ENCODE data around the gene MTRF1.

The MTRF1 gene

GRCh38 chr13:41224113-41225110 is 39.0 kb downstream of the MTRF1 start:
- DNase-seq (ENCODE audit: low spot score): no peak

GRCh38 chr13:41222259-41222852 is 41.0 kb downstream of the MTRF1 start:
- DNase-seq (ENCODE audit: low spot score): peak; percentile 32

GRCh38 chr13:41220401-41220800 is 43.0 kb downstream of the MTRF1 start:
- DNase-seq (ENCODE audit: low spot score): no peak

GRCh38 chr13:41216160-41216559 is 47.2 kb downstream of the MTRF1 start:
- no peak for DNase-seq (ENCODE audit: low spot score)

- DNase-seq (ENCODE audit: low spot score): no peak
Observed at GRCh38 chr13:41213919-41214318, 49.5 kb downstream of the MTRF1 start.

- no peak for DNase-seq (ENCODE audit: low spot score)
Observed at GRCh38 chr13:41213316-41213715, 50.1 kb downstream of the MTRF1 start.

- DNase-seq (ENCODE audit: low spot score): no peak
Observed at GRCh38 chr13:41212881-41213280, 50.5 kb downstream of the MTRF1 start.

- DNase-seq (ENCODE audit: low spot score): no peak
Observed at GRCh38 chr13:41211062-41211461, 52.3 kb downstream of the MTRF1 start.

DNA sequence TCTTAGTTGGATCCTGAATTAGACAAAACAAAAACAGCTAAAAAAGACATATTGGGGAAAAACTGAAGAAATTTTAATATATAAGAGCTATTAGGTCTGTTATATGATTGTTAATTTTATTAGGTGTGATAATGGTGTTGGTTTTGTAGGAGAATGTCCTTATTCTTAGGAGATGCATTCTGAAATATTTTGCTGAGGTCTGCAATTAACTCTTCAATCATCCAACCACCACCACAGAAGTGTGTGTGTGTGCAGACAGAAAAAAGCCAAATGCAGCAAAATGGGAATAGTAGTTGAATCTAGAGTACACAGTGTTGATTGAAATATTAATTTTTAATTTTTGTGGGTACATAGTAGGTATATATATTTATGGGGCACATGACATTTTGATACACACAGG is 56.9 kb downstream of the MTRF1 start:
- no peak for DNase-seq (ENCODE audit: low spot score)

DNA sequence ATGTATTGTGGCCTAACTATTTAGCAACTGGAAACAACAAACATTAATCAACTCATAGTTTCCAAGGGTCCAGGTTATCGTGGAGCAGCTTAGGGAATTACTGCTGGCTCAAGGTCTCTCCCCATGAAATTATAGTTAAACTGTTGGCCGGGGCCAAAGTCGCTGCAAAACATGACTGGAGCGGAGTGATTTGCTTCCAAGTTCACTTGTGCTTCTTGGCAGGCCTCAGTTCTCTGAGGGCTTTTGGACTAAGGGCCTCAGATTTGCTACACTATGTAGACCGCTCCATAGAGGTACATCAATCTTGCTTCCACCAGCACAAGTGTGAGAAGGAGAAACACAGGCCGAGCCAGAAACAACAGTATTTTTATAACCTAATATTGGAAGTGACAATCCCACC is 59.6 kb downstream of the MTRF1 start:
- DNase-seq (ENCODE audit: low spot score): no peak

DNA sequence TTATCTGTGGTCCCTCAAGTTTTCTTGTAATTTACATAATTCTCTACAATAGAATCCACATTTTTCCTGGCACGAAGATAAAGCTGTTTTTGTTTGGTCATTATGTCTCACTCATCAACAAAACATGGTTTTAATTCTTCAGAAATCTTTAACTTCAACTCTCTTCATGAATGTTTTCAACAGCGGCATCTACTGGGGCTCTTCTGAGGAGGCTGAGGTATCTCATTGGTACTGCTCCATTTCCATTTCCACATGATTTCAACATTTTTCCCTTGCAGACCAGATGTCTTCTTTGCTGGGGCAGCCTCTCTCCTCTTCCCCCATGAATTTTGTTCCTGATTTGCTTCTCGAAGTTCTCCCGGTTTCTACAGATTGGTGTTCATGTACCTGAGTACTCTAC is 63.2 kb downstream of the MTRF1 start:
- DNase-seq (ENCODE audit: low spot score): no peak

DNA sequence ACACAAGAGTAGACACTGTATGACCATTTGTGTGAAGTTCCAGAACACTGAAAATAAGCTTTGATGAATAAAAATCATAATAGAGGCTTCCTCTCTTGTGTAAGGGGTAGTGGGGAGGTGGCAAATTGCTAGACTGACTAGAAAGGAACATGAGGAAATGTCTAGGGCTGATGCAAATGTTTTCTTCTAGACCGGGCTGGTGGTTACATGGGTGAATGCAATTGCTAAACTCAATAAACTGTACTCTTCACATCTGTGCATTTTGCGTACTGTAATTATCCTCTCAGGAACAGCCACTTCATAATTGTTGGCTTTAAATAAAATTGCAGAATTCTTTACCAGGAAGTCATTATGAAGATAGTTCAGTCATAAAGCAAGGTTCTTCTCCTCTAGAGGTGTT is 63.9 kb downstream of the MTRF1 start:
- no peak for DNase-seq (ENCODE audit: low spot score)

- DNase-seq (ENCODE audit: low spot score): no peak
Observed at GRCh38 chr13:41199079-41199478, 64.3 kb downstream of the MTRF1 start.

DNA sequence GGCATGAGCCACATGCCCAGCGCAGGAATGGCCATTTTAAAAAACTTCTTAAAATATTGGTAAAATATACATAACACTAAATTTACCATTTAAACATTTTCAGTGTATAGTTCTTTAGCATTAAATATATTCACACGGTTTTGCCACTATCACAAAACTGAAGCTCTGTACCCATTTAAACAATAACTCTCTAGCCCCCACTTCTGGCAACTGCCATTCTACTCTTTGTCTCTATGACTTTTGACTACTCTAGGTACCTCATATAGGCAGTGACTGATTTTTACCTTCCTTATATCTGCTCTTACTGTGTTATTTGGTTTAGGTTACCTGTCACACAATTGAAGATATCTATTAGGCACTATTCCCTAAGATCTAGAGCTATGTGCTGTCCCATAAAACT is 66.8 kb downstream of the MTRF1 start:
- DNase-seq (ENCODE audit: low spot score): peak; percentile 4

- DNase-seq (ENCODE audit: low spot score): no peak
Observed at GRCh38 chr13:41196011-41196410, 67.4 kb downstream of the MTRF1 start.

DNA sequence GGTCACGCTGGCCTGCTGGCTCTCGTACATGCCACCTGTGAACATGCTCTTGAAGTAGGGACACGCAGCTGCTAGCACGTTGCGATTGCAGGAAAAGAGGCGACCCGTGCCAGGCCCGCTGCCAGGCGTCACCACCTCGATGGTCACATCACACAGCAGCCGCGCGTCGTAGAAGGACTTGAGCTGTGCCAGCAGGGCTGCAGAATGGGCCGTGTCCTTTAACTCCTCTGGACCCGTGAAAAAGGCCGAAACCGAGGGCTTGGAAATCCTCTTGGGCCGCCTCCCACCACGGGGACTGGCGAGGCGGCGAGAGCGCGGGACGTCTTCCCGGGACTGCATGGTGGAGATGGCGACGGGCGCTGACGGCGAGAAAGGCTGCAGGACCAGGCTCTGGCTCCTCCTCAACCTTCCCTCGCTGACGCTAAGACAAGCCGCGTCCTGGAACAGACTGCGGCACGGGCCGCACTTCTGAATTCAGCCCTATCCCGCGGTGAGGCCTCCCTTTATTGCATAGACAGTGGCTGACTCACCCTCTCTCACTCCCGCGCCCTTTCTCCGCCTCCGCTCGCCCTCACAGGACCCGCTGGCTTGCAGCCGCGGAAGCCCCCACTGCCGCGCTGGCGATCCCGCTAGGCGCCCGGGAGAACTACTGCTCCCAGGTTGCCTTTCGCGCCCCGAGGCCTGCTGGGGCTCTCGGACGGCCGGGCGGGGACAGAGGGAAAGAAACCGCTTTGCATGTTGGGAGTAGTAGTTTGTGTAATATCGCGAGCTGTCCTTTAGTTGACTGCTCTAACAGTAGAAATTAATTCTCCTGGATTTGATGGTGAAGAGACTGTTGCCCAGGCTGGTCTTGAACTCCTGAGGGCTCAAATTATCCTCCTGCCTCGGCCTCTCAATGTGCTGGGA is 69.2 kb downstream of the MTRF1 start, which contains the start of gene KBTBD7:
KBTBD7 (minus strand) TSS at position 651 of the 906 bp plus-strand sequence; CDS start at position 339, 312 bp downstream.
- peak; percentile 61 for DNase-seq (ENCODE audit: low spot score)

DNA sequence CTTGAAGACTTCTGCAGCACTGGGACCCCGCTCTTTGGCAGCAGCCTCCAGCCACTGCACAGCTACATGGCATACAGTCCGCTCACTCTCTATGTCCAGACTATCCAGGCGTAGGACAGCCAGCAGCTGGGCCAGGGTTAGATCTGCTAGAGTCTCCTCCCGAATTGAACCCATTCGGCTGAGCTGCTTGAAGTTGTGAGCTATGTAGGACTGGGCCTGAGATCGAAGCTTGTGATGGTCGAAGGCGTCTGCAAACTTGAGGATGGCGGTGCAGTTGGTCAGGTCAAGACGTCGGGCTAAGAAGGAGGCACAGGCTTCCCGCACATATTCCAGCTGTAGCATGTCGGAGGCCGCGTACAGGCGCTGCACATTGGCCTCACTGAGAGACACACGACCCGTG is 69.9 kb downstream of the MTRF1 start:
- DNase-seq (ENCODE audit: low spot score): no peak

DNA sequence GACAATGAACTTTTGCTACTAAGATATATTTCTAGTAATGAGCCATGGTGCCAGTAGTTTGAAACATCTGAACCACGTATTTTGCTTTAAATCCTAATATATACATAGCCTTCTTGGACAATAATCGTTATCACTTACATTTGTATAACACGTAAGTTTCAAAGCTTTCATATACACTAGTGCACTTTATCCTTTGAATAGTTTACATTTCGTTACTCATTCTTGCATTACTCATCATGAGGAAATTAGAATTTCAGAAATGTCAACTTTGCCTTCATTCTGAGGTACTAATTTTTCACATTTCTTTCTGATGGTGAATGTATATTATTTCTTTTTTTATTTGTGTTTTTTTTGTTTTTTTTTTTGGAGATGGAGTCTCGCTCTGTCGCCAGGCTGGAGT is 74.8 kb downstream of the MTRF1 start:
- DNase-seq (ENCODE audit: low spot score): no peak

DNA sequence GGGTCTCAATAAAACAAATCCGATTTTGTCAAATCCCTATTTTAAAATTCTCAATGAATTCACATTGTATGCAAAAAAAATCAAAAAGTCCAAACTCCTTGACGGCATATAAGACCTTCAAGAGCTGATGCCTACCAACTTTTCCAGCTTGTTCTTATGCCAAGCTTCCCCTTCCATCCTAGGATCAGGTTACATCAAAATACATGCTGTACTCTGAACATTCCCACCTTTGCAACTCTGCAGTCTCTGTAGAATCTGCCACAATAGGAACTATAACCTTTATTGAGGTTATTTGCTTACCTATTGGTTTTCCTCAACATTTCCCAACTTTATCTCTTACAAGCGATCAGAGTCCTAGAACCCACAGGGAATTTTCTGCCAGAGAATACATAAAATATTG is 76.9 kb downstream of the MTRF1 start:
- peak; percentile 5 for DNase-seq (ENCODE audit: low spot score)

GRCh38 chr13:41182231-41182630 is 81.1 kb downstream of the MTRF1 start:
- DNase-seq (ENCODE audit: low spot score): no peak

DNA sequence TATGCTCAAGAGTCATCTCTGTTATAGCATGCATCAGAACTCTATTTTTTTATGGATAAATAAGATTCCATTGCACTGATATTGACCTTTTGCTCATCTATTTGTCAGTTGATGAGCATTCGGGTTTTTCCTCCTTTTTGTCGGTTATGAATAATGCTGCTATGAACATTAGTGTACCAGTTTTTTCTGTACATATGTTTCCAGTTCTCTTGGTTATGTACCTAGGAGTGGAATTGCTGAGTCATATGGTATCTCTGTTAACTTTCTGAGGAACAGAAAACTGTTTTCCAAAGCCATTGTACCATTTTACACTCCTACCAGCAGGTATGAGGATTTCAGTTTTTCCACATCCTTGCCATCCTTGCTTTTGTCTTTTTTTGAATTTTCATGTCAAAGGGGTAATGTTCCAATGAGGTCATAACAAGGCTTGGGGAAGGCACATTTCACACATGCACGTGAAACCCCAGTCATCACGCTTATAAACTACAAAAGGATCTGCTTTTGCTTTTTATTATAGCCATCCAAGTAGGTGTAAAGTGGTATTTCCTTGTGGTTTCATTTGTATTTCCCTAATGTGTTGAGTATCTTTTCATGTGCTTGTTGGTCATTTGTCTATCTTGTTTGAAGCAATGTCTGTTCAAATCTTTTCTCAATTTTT is 83.7 kb downstream of the MTRF1 start:
- DNase-seq (ENCODE audit: low spot score): no peak

DNA sequence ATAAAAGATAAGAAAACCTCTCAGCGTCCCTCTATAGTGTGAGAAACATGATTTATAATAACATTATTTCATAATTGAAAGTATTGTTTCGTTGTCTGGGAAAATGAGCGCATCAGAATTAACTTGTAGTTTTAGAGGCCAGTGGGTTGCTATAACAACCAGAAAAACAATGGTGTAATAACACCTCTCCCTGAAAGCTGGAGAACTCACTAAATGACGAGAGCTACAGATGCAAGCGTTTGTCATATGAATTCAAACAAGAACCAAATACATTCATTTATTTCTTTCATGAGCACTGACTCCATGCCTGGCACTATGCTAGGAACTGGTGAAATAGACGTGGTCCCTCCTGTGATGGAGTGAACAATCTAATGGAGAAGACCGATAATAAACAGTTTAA is 85.3 kb downstream of the MTRF1 start:
- no peak for DNase-seq (ENCODE audit: low spot score)
